GM19463 (cell line): ENCODE data around the gene NCEH1.
A peak's percentile ranks its signal among the peaks of the same experiment; 100 is the strongest.
"Not testable (repeated sequence)": the region's sequence is repeated elsewhere in the genome, so short reads cannot be mapped to it uniquely, and the experiment has no call there.

Source experiments
- ATAC-seq: cut with Tn5 transposase; IDR thresholded peaks from one replicate; pipeline ENCODE4 v1.9.1; 2021; ENCODE audit warnings: mild to moderate bottlenecking, moderate library complexity; ENCODE audit not compliant: unreplicated experiment

NCEH1 gene

GRCh38 chr3:172676196-172676922 lies 34.5 kb downstream of the NCEH1 start:
- no peak for ATAC-seq

- ATAC-seq, result no peak
Observed at GRCh38 chr3:172675441-172676193, 35.2 kb downstream of the NCEH1 start.

GRCh38 chr3:172673210-172673679 lies 37.6 kb downstream of the NCEH1 start:
- peak; percentile 87 for ATAC-seq

DNA sequence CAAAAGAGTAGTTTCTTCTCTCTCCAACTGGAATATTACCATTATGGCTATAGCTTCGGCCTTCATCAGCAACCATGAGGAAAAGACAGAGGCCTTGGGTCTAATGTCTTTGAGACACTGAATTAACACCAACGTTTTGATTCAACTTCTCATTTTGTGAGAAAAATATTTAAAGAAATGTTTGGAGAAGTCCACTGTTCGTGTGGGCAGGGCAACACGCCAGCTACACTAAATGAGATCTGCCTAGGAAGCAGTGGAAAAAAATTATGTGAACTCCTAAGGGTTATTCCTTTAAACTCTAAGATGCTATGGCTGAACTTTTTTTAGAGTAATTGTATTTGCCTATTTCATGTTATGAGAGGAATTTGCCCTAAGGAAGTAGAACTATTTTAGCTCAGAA lies 41.8 kb downstream of the NCEH1 start:
- no peak for ATAC-seq

DNA sequence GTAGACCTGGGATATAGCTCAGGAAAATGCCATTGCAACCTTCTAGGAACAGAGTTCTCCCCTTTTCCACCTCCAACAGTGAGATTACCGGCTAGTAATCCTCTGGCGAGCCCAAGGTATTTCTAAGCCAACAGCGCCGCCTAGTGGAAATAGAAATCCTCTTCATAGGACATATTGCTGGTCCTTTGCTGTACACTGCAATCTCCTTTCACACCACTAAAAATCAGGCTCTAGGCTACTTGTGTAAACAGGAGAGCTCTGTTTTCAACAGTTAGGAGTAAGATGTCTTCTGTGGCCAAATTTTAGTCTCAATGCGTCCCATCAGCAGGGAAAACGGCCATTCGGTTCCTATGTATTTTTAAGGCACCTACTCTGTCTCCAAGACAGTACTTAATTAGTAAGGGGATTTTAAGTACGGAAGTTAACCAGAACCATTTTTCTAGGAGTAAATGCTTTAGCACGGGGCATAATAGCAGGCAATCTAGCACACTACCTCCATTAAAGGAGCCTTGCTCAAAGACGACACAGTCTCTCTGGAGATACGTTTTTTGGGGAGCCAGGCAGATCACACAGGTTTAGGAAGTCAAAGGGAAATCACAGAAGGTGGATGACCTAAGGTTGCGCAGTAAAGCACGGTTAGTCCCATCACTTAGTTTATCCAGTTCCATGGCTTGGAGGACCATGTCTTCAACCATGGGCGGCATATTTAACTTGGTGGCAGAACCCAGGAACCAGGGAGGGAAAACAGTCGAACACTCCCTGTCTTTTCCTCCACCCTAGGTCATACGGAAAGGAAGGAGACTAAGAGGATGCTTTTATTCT lies 43.8 kb downstream of the NCEH1 start:
- ATAC-seq, result peak; percentile 97

DNA sequence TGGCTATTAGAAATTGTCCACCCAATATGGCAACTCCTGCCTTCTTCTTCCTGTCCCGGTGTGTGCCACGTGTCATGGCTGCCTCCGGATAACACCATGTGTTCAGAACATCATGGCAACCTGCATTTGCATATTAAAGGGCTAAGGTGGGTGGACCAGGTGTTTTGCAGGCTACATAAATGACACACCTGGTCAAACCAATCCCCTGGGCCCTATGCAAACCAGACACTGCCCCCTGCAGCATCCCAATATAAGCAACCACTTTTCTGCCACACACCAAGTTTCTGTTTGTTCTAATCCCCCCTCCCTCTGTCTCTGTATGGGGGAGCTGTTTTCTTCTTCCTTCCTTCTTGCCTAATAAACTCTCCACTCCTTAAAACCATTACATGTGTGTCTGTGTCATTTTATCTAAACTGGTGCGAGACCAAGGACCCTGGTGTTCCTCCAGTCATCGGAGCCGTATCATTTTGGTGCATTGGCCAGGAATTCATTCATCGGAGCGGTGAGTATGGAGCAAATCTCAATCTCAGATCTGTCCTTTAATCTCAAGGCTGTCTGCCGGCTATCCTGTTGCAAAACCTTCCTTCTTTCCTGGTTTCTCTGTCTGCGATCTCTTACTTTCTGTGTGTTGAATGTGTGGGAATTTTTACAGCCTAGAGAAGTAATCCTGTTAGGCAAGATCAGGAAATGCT lies 44.5 kb downstream of the NCEH1 start:
- ATAC-seq, result no peak

DNA sequence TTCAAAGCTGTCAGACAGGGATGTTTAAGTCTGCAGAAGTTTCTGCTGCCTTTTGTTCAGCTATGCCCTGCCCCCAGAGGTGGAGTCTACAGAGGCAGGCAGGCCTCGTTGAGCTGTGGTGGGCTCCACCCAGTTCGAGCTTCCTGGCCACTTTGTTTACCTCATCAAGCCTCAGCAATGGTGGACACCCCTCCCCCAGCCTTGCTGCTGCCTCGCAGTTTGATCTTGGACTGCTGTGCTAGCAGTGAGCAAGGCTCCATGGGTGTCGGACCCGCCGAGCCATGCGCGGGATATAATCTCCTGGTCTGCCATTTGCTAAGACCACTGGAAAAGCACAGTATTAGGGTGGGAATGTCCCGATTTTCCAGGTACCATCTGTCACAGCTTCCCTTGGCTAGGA lies 45.4 kb downstream of the NCEH1 start:
- ATAC-seq, result not testable (repeated sequence)

DNA sequence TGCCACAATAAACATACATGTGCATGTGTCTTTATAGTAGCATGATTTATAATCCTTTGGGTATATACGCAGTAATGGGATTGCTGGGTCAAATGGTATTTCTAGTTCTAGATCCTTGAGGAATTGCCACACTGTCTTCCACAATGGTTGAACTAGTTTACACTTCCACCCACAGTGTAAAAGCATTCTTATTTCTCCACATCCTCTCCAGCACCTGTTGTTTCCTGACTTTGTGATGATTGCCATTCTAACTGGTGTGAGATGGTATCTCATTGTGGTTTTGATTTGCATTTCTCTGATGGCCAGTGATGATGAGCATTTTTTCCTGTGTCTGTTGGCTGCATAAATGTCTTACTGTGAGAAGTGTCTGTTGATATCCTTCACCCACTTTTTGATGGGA lies 50.4 kb downstream of the NCEH1 start:
- not testable (repeated sequence) for ATAC-seq

DNA sequence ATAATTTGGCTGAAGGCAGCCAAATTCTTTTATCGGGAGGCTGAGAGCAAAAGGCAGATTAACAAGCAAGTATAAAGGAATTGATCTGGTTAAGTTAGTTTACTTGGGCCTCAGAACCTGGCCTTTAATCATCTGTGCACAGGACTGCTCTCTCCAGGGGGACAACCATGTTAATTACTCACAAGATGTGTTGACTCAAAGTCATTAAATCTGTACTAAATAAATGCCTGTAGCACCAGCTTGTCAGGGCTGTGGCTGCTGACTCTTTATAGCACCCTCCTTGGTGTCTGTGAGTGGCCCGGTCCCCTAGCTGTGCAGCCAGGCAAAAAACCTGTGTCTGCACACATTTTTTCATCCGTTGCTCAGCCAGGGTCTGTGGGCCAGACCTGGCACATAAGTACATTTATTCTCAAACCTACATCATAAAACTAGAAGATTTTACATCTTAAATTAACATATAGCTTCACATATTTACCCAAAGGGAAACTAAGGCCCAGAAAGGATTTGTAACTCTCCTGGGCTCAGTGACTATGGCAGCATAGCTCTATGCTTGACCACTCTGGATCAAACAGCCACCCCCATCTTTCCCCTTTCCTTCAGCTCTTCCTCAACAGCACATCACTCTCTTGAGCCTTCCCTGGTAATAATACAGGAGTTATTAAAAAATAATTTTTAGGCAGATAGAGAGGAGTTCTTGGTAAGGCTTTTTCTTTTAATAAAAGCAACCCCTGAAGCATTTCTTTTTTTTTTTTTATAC lies 51.4 kb downstream of the NCEH1 start:
- no peak for ATAC-seq

DNA sequence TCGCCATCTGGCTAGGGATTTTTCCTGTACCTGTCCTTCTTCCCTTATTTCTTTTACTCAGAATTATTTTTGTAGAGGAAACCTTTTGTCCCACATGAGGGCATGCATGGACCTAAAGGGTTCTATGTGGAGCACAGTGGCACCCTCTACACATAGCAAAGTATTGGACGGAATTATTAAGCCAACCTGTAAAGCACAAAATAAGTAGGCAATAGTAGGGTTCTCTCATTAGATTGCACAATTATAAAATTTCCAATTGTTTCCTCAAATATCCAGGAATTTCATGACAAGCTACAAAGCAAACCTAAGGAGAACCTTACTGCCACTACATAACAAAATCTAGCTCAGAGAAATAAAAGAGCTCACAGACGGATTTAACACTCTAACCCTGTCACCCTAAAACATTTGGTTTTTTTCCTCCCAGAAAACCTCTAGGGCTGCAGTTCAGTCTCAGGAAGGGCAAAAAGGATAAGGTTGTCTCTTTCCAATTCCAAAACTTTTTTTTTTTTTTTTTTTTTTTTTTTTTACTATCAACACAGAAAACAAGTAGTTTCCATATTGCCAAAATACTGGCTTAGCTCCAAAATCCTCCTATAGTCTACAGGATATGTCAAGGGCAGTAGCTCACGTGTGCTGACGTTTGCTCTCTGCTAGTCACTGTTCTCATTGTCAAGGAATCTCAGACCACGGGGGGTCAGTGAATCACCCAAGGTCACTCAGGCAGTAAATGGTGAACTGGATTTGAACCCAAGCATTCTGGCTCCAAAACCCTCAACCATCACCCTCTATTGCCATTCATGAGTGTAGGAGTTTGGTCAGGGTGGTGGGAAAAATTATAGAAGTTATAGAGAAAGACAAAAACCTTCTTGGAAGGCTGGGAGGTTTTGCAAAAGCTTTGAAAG lies 52.3 kb downstream of the NCEH1 start:
- ATAC-seq, result no peak

- ATAC-seq, result no peak
Observed at GRCh38 chr3:172656602-172657001, 54.3 kb downstream of the NCEH1 start.

DNA sequence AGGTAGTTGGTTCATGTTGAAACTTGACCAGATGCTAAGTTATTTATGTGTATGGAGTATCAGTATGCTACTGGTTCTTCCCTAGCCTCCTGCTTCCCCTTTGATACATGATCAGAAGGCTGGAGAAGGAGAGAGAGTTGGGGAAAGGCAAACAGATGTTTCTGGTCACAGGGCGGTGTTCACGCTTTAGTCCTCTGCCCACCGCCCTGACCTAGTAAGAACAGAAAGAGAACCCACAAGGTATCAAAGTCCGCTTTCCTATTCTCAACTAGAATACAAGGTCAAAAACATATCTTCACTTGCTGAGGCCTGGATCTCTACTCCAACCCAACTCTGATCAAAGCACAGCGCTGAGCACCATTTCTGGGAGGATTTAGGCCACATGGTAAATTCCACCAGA lies 55.5 kb downstream of the NCEH1 start:
- ATAC-seq, result no peak

DNA sequence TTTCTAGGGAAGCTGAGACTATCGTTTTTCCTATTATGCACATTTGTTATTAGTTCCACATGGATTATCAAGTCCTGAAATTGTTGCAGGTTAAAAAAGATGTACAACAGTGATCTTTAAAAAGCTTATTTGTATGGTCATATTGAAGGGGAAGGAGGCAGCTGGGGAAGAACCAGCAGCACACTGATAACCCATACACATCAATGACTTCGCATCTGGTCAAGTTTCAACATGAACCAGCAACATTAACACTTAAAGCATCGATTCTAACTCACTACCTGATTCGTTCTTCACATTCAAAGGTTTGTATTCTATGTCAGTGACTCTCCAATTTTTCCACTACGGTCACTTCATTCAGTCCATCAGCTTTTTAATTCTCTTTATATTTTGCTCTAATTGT lies 56.4 kb downstream of the NCEH1 start:
- ATAC-seq, result peak; percentile 43

GRCh38 chr3:172653004-172653572 lies 57.8 kb downstream of the NCEH1 start:
- ATAC-seq, result no peak

- ATAC-seq, result no peak
Observed at GRCh38 chr3:172651936-172652625, 58.8 kb downstream of the NCEH1 start.

DNA sequence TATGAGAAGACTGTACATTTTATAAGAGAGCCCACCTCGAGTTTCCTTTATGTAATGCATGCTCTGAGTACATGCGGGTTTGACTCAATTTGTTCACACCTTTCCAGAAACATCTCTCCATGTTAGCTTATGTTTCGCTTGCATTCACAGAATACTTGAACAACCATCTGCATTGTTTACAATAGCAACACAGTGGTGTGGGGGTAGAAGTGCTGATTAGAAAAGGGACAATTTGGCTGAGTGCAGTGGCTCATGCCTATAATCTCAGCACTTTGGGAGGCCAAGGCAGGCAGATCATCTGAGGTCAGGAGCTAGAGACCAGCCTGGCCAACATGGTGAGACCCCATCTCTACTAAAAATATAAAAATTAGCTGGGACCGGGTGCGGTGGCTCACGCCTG lies 60.9 kb downstream of the NCEH1 start:
- no peak for ATAC-seq

- no peak for ATAC-seq
Observed at GRCh38 chr3:172648747-172649146, 62.1 kb downstream of the NCEH1 start.

- no peak for ATAC-seq
Observed at GRCh38 chr3:172647823-172648222, 63.0 kb downstream of the NCEH1 start.
